SK-N-SH treated with all-trans-retinoic acid at 6 μM for 48 hours (cell line): ENCODE data around the gene TLCD1.

ENCODE experiments used
- TCF4 ChIP-seq: fragments of 250-450 bp; sonication (Bioruptor Pico); IDR thresholded peaks from 2 replicates; pipeline ENCODE4 v1.8.0; 2021; ENCODE audit warnings: mild to moderate bottlenecking, moderate library complexity, borderline replicate concordance
- ZFP30 ChIP-seq: fragments of 450-650 bp; formaldehyde crosslinking; IDR thresholded peaks from 2 replicates; pipeline ENCODE4 v1.5.0; 2022; ENCODE audit warnings: mild to moderate bottlenecking, moderate library complexity
- TF ChIP-seq, protein P1 (sequence below): fragments of 250-450 bp; sonication (Bioruptor Pico); IDR thresholded peaks from 2 replicates; pipeline ENCODE4 v1.8.0; 2020; ENCODE audit warnings: mild to moderate bottlenecking, moderate library complexity, borderline replicate concordance

DNA sequence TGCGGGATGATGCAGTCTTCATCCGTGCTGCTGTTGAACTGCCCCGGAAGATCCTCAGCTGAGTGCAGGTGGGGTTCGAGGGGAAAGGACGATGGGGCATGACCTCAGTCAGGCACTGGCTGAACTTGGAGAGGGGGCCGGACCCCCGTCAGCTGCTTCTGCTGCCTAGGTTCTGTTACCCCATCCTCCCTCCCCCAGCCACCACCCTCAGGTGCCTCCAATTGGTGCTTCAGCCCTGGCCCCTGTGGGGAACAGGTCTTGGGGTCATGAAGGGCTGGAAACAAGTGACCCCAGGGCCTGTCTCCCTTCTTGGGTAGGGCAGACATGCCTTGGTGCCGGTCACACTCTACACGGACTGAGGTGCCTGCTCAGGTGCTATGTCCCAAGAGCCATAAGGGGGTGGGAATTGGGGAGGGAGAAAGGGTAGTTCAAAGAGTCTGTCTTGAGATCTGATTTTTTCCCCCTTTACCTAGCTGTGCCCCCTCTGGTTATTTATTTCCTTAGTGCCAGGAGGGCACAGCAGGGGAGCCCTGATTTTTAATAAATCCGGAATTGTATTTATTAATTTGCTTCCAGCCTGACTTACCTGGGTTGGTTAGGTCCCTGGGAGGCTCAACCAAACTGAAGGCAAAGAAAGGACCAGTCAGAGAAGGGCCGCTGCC is 23.6 kb upstream of the TLCD1 start:
- no peak for TF ChIP-seq ZFP30 (CRISPR knock-in tag)
- TF ChIP-seq, protein P1, sequence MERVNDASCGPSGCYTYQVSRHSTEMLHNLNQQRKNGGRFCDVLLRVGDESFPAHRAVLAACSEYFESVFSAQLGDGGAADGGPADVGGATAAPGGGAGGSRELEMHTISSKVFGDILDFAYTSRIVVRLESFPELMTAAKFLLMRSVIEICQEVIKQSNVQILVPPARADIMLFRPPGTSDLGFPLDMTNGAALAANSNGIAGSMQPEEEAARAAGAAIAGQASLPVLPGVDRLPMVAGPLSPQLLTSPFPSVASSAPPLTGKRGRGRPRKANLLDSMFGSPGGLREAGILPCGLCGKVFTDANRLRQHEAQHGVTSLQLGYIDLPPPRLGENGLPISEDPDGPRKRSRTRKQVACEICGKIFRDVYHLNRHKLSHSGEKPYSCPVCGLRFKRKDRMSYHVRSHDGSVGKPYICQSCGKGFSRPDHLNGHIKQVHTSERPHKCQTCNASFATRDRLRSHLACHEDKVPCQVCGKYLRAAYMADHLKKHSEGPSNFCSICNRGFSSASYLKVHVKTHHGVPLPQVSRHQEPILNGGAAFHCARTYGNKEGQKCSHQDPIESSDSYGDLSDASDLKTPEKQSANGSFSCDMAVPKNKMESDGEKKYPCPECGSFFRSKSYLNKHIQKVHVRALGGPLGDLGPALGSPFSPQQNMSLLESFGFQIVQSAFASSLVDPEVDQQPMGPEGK (CRISPR knock-in tag): no peak
- TF ChIP-seq TCF4 (CRISPR knock-in tag): no peak
